Breast epithelium (tissue), 3 donors: ENCODE data around the gene ART1.

Source experiments
- CTCF ChIP-seq, 3 donors: fragments of 450-650 bp; IDR thresholded peaks; one replicate each; pipeline ENCODE4 v1.5.1; 2016 to 2017; ENCODE audit warnings: antibody characterized with exemption in 3 of 3, mild to moderate bottlenecking in 3 of 3, moderate library complexity in 3 of 3
- POLR2A ChIP-seq: fragments of 450-650 bp; IDR thresholded peaks from one replicate; pipeline ENCODE4 v1.6.1; 2016; ENCODE audit warnings: antibody characterized with exemption, mild to moderate bottlenecking, moderate library complexity

GRCh38 chr11:3616721-3617460, 28.0 kb upstream of the ART1 start:
- TF ChIP-seq CTCF (IDR thresholded peaks at IDR 0.05), result no peak
- TF ChIP-seq POLR2A, result no peak
